ENCODE measurements around the gene NBEAL2. TPM values are rescaled to one million over a fixed set of nuclear protein-coding genes. Genes with fewer than 3 reads are reported as not detected.
A peak's percentile ranks its signal among the peaks of the same experiment; 100 is the strongest.
"Not testable (repeated sequence)": the region's sequence is repeated elsewhere in the genome, so short reads cannot be mapped to it uniquely, and the experiment has no call there.

Gene NBEAL2
- total RNA-seq, 1 experiment from 2014 or later: 5.0 TPM

DNA sequence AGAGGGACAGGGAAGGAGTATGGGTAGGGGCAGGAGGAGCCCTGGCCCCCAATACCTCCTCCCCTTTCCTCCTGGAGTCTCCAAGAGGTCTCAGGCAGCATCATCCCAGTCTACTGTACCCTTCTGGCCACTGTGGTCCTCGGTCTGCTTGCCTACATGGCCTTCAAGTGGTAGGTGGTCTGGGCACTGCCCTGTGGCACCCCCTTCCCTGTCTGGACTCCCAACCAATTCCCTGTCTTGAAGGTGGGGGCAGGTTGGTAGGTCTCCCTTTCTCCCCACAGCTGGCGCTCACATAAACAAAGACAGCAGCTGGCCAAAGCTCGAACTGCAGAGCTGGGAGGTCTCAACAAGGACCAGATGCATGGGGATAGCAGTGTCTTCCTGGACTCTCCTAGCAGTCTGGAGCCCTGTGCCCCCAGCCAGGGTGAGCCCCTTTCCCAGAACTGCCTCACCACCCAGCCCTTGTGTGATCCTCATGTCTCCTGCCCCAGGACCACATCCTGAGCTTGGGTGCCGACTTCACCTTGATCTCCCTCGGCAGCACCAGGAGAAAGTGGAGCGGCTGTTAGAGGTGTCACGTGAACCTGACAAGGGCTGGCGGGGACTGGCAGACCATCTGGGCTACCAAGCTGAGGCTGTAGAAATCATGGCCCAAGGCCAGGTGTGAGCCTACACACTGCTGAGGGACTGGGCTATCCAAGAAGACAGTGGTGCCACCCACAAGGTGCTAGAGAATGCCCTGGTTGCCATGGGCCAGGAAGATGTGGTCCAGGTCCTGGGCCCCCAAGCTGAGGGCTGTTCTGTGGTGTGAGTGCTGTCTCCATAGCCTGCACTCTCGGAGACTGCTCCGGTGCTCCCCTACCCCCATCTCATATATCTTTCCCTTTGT is 33.1 kb downstream of the NBEAL2 start:
- DNase-seq (ENCODE audit: low read depth): no peak

DNA sequence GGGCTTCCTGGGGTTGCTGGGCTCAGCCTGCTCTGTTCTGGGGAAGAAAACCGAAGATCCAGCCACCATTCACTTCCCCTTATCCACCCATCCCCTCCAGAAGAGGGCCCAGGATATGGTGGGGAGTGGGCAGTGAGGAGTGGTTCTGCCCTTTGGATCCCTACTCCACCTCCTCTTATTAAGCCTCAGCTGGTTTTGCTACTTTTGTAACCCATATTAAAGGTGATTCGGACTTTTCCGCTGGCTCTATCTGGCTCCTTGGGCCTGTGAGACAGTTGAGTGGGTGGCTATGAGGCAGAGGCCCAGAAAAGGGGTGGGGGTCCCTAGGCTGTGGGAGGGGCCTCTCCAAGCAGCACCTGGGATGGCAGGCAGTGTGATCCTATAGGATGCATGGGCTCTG is 33.8 kb downstream of the NBEAL2 start:
- no peak for DNase-seq (ENCODE audit: low read depth)

DNA sequence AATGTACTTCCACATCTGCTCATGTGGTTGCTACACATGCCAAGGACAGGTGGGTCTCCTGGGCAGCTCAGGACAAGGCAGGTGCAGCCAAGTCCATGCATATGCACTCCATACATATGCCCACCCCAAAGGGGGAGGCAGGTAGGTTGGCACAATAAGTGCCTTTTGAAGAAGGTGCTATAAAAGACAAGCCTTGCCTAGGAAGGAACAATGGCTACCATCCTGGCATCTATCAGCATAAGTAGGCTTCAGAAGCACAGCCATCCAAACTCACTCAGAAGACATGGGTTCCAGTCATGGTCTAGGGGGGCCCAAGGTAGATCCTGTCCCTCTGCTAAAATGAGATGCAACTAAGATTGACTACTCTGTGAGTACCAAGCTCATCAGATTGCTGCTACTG is 34.6 kb downstream of the NBEAL2 start:
- DNase-seq (ENCODE audit: low read depth): no peak

DNA sequence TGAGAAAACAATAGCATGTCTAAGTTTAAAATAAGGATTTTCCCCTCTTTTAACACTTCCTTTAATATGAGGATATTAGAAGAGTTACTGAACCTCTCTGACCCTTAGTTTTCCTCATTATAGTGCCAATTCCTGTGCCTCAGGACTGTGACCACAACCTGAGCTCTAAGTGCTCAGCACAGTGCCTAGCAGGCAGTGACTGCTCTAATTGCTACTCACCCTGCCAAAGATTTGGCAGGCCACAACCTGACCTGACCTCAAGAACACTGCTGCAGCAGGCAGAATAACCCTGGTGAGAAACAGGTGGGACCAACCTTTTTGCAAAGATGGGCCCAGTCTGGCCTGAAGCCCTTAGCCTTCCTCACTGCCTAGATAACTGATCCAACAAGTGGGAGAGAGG is 35.7 kb downstream of the NBEAL2 start:
- DNase-seq (ENCODE audit: low read depth): no peak

DNA sequence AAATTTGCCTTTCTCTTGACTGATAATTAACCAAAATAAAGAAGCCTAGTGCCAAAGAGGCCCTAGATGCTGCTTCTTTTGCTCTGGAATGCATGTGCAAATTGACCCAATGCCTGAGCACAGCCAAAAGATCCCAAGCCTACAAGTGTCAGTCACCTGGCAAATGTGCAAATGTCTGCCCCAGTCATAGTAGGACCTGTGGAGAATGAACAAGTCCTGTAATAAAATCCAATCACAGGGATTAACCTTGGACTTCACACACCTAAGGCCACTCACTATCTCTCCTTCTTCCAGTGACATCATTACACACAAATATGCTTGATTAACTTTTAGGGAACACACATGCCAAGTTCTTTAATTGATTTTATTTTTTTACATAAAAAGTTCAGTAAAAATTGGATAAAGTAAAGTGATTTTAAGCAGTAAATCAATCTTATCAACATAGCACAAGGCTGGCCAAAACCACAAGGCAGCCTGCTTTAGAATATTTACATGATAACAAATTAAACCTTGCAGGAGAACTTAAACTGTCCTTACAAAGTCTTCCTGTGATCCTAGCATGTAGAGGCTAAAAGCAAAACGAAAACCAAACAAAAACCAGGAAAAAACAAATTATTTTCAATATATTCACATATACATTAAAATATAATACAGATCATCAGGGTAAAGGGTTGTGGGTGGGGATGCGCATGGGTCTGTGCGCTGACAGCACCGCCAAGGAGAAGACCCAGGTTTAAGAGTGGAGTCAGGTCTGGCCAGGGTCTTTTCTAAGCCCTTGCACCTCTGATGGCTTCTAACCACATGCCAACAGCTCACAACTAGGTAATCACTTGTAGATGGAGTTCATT is 36.8 kb downstream of the NBEAL2 start:
- no peak for DNase-seq (ENCODE audit: low read depth)

DNA sequence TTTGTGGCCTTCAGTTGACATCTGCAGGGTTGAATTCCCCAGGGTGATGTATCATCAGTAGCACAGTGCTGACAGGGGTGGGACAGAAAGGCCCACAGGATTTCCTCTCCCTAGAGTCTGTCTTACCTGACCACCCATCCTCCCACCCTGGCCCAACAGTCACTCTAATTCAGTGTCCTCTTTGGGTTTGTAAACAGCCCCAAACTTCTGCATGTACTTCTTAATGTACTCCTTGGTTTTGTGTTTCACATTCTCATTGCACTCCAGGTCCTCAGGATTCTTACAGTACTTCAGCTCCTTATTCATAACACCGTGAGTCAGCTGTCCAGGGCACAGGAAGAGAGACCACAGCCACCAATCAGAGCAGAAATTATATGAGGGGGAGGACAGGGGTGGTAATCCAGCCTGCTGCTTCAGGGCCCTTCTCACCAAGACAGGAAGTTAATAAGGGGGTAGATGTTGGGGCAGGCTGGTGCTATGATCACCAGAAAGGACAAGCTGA is 37.5 kb downstream of the NBEAL2 start:
- peak; percentile 81 for DNase-seq (ENCODE audit: low read depth)

DNA sequence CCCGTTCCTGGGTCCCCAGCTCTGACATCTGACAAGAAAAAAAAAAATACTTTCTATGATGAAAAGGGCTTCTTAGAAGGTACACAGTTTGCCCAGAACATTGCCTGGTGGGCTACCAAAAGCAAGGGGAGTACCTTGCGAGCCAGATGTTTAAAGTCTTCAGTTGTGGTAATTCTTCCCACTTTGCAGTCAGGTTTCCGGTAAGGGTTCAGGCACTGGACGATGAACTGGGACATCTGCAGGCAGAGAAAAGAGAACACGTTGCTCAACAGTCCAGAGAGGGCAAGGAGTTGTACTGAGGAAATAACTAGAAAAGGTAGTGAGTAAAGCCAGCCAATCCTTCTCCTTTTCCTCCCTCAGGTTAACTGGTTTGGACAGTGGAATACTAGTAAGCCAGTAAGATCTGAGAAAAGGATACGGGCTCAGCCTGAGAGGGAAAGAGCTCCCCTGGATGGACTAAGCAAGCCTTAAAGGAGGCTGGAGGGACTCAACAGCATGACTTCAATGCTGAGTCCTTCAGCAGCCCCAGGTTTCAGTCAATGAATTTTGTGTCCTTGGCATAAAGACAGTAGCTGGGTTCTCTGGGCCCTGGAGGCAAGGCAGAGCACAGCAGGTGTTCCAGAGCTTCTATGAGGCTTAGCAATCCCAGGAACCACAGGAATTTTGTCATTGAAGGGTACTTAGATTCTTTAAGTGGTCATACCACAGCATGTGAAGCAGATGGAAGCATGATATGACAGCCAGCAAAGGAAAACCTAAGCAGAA is 38.2 kb downstream of the NBEAL2 start:
- DNase-seq (ENCODE audit: low read depth): peak; percentile 32

DNA sequence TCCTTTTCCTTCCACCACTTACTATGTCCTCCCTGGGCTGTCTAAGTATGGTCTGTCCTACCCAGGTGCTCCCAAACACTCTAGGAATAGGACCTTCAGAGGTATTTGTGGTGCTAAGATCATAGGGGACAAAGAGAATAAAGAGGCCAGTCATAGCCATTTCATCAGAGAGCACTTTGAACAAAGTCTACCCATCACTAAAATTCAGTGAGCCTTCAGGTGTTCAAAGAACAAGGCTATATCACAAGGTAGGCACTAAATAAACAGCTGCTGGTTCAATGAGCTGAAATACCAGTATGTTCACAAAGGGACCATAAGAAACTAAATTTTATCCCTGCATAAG is 38.8 kb downstream of the NBEAL2 start:
- no peak for DNase-seq (ENCODE audit: low read depth)

DNA sequence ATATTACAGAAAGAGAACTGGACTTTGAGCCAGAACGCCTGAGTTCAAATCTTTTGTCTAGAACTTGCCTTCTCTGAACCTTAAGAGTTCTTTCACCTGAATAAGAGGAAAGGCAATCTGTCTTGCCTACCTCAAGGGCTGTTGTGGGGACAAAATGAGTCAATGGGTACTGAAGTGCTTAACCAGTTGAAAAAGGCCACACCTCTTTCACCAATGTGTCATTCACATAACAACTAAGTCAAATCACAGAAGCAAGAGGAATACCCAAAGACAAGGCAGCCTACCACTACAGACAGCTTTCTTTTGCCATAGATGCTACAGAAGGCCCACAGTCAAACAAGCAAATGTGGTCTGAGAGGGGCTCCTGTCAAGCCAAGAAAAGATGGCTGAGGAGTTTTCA is 39.7 kb downstream of the NBEAL2 start:
- DNase-seq (ENCODE audit: low read depth): no peak

DNA sequence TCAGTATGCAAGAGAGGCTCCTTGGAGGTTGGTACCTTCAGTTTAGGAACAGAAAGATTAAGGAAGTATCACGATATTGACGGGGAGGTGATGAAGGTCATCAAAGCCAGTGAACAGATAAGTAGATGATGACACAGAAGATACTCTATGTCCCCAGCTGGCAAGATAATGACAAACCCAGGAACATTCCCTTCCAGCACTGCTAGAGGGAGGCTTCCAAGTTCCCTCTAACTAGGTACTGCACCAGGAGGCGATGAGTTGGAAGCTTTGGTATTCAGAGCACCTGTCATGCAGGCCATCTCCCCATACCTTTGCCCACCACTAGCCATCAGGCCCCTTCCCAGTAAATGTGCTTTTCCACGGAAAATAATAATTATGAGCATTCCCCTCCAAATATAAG is 40.8 kb downstream of the NBEAL2 start:
- no peak for DNase-seq (ENCODE audit: low read depth)

DNA sequence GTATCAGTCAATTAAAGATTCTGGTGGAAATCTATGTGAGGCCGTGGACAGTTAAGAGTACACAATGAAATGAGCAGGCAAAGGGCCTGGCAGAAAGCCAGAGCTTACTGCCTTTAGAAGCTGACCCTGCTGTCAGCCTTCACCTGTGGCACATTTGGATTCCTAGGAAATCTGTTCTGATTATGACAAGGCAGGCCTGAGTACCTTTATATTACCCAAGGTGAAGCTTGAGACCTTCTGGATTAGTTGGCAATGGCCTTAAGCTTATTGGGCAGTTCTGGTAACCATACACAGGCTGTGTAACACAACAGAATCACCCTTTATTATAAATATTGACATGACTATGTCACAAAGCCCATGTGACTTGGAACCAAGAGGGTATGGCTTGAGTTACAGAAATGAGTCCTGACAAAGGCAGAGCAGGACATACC is 43.2 kb downstream of the NBEAL2 start:
- no peak for DNase-seq (ENCODE audit: low read depth)

DNA sequence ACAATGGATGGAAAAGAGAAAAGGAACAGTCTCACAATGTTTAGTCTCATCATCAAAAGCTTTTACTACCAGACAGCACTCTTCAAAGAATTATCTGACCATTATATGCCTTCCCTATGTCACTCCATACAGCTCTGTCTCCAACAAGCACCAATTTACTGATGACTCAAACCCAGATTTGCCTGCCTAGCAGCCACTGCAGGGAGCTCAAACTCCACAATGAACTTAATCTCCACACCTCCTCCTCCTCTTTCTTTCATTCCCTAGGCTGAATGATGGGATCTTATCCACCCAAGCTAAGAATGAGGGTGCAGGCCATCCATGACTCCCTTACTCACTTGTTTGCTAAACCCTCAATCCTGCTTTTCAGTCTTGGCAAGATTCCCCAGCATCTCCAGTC is 45.5 kb downstream of the NBEAL2 start:
- no peak for DNase-seq (ENCODE audit: low read depth)

DNA sequence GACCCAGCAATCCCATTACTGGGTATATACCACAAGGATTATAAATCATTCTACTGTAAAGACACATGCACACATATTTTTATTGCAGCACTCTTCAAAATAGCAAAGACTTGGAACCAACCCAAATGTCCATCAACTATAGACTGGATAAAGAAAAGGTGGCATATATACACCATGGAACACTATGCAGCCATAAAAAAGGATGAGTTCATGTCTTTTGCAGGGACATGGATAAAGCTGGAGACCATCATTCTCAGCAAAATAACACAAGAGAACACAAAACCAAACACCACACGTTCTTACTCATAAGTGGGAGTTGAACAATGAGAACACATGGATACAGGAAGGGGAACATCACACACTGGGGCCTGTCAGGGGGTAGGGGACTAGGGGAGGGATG is 47.0 kb downstream of the NBEAL2 start:
- DNase-seq (ENCODE audit: low read depth): not testable (repeated sequence)

DNA sequence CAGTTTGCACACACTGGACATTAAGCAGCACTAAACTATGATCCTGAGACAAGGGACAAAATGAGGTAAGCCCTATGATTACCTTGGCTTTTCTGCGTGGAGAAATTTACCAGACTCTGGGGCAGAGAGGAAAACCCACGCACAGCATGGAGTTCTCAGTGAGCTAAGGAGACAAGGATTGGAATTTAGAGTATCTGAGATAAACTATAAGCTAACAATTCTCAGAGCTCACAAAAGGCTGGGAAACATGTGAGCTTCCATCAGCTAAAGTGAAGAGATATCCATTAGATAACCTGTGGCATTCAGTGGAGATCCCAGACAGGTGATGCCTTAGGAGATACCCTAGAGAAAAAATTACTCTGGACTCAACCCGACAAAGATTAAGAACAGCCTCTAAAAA is 48.7 kb downstream of the NBEAL2 start:
- DNase-seq (ENCODE audit: low read depth): no peak

DNA sequence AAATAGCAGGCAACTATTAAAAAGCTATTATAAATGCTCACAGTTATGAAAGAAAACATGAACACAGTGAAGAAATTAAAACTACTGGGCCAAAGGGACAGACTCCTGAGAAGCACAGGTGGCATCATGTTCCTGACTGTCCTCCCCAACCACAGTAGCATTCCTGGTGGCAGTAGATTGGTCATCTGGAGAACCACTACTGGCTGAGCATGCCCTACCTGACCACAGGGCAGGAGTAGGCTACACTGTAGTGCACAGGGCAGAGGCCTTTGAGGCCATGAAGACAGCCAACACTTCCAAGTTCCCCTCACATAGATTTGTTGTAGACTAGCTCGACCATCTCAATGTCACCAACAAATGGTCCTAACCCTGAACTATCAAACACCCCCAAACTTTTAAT is 49.2 kb downstream of the NBEAL2 start:
- DNase-seq (ENCODE audit: low read depth): no peak

DNA sequence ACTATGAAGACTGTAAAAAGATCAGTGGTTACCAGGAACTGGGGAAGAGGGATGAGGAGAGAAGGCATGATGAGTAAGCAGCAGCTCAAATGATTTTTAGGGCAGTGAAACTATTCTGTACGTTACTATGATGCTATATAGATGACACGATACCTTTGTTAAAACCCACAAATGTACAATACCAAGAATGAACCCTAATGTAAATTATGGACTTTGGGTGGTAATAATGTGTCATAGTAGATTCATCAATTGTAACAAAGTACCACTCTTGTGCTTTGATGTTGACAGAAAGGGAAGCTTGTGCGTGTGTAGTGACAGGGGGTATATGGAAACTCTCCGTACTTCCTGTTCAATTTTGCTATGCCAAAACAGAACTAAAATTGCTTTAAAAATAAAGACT is 51.6 kb downstream of the NBEAL2 start:
- DNase-seq (ENCODE audit: low read depth): not testable (repeated sequence)

DNA sequence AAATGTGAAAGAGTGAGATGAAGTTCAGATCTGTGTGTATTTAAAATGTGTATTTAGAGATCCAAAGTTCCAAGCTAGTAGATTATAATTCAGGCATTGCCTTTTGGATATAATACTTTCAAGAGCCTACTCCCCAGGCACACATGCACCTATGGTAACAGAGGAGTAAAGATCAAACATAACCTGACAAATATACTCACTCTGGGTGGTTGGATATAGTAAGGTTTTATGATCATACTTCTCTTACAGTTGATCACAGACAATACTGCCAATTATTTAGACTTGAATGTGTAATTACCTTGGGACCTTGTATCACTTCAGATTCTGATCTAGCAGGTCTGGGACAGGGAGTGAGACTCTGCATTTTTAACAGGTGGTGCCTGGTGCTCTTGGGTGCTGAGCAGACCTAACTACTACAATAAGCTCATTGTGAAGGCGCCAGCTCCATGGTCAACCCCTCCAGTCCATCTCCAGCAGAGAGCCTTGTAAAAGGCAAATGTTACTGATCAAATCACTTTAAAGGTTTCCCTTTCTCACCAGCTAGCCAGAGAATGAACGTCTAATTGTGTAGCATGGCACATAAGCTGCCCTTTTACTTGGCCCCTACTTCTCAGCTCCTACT is 55.5 kb downstream of the NBEAL2 start:
- no peak for DNase-seq (ENCODE audit: low read depth)

DNA sequence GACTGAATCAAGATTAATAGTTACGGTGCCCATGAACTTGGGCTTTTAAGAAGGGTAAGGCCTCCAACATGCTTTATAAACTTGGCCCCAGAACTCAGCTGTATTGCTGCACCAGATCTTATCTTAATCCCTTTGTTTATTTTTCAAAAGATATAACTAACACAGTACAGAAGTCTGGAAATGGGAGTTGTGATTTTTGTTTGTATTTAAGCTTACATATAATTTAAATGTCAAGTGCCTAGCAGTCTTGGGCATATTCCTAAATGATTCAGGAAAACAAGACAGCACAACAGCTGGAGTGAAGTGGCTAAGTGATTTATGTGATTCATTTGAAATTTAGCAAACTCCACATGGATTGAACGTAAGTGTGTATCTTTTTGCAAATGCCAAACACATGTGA is 56.2 kb downstream of the NBEAL2 start:
- DNase-seq (ENCODE audit: low read depth): no peak

DNA sequence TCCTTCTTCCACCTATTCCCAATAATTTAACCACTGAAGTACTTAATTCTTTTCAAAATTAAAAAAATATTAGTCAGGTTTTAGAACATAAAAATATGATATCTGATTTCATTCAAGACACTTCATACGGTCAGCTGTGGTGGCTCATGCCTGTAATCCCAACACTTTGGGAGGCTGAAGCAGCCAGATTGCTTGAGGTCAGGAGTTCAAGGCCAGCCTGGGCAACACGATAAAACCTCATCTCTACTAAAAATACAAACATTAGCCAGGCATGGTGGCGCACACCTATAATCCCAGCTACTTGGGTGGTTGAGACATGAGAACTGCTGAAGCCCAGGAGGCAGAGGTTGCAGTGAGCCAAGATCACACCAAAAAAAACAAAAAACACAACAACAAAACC is 56.7 kb downstream of the NBEAL2 start:
- DNase-seq (ENCODE audit: low read depth): no peak

DNA sequence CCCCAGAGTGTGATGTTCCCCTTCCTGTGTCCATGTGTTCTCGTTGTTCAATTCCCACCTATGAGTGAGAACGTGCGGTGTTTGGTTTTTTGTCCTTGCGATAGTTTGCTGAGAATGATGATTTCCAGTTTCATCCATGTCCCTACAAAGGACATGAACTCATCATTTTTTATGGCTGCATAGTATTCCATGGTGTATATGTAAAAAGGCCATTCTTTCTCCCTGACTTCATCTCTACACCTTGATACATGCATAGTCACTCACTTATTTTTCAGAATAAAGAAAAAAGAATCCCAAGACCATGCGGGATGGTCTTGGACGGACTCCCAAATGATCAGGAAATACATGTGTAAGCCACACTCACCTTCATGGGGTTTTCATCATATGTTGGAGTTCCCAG is 57.8 kb downstream of the NBEAL2 start:
- DNase-seq (ENCODE audit: low read depth): not testable (repeated sequence)

DNA sequence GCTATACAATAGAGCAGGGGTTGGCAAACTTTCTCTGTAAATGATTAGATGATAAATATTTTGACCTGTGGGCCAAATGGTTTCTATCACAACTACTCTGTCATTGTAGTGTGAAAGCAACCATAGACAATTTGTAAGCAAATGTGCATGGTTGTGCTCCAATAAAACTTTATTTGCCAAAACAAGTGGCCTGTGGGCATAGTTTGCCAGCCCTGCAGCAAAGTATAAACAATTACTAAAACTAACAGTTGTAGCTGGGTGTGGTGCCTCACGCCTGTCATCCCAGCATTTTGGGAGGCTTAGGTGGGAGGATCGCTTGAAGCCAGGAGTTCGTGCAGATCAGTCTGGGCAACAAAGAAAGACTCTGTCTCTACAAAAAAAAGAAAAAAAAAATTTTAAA is 61.6 kb downstream of the NBEAL2 start:
- DNase-seq (ENCODE audit: low read depth): no peak
